Esophagus muscularis mucosa (tissue), 4 donors: ENCODE results near the gene SLC29A3.

Experiments
- EP300 ChIP-seq: sonication (generic); formaldehyde crosslinking; IDR thresholded peaks from one replicate; pipeline ENCODE4 v1.6.1; 2017; ENCODE audit warnings: antibody characterized with exemption
- POLR2A ChIP-seq: fragments of 450-650 bp; IDR thresholded peaks from one replicate; pipeline ENCODE4 v1.6.1; 2017; ENCODE audit warnings: antibody characterized with exemption, moderate library complexity, mild to moderate bottlenecking, low read depth
- POLR2AphosphoS5 ChIP-seq, 2 donors: sonication (generic); formaldehyde crosslinking; IDR thresholded peaks; one replicate each; pipeline ENCODE4 v1.6.1; 2017; ENCODE audit warnings: antibody characterized with exemption in 2 of 2
- TF ChIP-seq, protein P1 (sequence below), 3 experiments: fragments of 200-600 bp in 2 of 3; fragments of 450-650 bp in 1 of 3; sonication (generic) in 2 of 3; IDR thresholded peaks; one replicate each; pipeline ENCODE4 v1.5.1; 2017 to 2019; ENCODE audit warnings: antibody characterized with exemption in 3 of 3, mild to moderate bottlenecking in 2 of 3, moderate library complexity in 1 of 3

DNA sequence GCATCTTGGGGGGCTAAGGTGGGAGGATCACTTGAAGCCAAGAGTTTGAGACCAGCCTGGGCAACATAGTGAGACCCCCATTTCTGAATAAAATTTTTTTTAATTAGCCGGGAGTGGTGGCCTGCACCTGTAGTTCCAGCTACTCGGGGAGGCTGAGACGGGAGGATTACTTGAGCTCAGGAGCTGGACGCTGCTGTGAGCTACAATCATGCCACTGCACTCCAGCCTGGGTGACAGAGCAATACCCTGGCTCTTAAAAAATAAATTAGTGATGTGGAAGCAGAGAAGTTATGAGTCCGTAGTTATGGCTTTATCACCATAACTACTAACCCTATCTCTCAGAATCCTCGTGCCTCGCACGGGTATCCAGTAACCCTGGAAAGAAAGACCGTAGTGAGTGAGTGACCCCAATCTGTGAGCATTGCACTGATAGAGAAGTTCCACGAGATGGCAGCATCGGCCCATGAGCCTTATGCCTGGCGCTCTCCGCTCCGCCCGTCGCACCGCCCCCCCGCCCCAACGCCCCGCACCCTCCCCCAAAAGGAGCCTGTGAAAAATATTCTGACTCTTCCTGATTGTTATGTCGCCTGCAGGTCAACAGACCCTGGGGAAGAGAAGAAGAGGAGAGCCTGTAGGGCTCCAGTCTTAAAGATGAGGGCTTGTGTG lies 4.9 kb upstream of the SLC29A3 start:
- TF ChIP-seq, protein P1, sequence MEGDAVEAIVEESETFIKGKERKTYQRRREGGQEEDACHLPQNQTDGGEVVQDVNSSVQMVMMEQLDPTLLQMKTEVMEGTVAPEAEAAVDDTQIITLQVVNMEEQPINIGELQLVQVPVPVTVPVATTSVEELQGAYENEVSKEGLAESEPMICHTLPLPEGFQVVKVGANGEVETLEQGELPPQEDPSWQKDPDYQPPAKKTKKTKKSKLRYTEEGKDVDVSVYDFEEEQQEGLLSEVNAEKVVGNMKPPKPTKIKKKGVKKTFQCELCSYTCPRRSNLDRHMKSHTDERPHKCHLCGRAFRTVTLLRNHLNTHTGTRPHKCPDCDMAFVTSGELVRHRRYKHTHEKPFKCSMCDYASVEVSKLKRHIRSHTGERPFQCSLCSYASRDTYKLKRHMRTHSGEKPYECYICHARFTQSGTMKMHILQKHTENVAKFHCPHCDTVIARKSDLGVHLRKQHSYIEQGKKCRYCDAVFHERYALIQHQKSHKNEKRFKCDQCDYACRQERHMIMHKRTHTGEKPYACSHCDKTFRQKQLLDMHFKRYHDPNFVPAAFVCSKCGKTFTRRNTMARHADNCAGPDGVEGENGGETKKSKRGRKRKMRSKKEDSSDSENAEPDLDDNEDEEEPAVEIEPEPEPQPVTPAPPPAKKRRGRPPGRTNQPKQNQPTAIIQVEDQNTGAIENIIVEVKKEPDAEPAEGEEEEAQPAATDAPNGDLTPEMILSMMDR (IDR thresholded peaks at IDR 0.05), result peak; percentile 79 to 87 (median 81)
- TF ChIP-seq POLR2AphosphoS5 (IDR thresholded peaks at IDR 0.05) (peak in 1 of 2 donors; percentile 9), EP300 (no peak), POLR2A (no peak)
